SK-N-SH (cell line): Measurements from ENCODE around the gene CCDC88B. TPM values are rescaled to one million over a fixed set of nuclear protein-coding genes. Genes with fewer than 3 reads are reported as not detected.

Experiments
- CTCF ChIA-PET: fragments of 300-600, 350-600 bp; formaldehyde crosslinking; extraction: SDS; loops from one replicate; lab custom pipeline; 2021; lab: Yijun Ruan, JAX
- POLR2A ChIA-PET: fragments of 350-600 bp; sonication (Branson Sonifier 250); formaldehyde crosslinking; extraction: SDS; loops from one replicate; lab custom pipeline; 2020; ENCODE audit warnings: antibody characterized with exemption, inconsistent platforms; lab: Yijun Ruan, JAX
- DNase-seq: peaks from one replicate; pipeline ENCODE4 v3.0.0; 2012
- H2AFZ ChIP-seq: fragments of 200-600 bp; sonication (generic); 2 replicates; pipeline ENCODE4 v1.8.1; 2016; ENCODE audit warnings: antibody characterized with exemption, mild to moderate bottlenecking, low read depth
- H3F3A ChIP-seq: fragments of 200-600 bp; sonication (generic); replicated peaks from 2 replicates; pipeline ENCODE3; 2016; ENCODE audit warnings: antibody characterized with exemption, mild to moderate bottlenecking; ENCODE audit not compliant: insufficient read depth
- H3K27ac ChIP-seq, 2 experiments: fragments of 200-500 bp in 1 of 2; fragments of 200-600 bp in 1 of 2; sonication (Bioruptor generic) in 1 of 2; sonication (generic), shearing (Covaris generic) in 1 of 2; 2 replicates each; pipeline versions ENCODE4 v1.5.1 to v1.6.1; 2014 to 2016; ENCODE audit warnings: low read depth in 2 of 2, inconsistent platforms in 1 of 2, low read length in 1 of 2, mild to moderate bottlenecking in 1 of 2, mixed read lengths in 1 of 2
- H3K27me3 ChIP-seq: fragments of 200-600 bp; sonication (generic), shearing (Covaris generic); 2 replicates; pipeline ENCODE4 v1.6.1; 2016; ENCODE audit warnings: mixed run types; ENCODE audit not compliant: insufficient read depth
- H3K36me3 ChIP-seq, 2 experiments: fragments of 200-500 bp in 1 of 2; fragments of 200-600 bp in 1 of 2; sonication (Bioruptor generic) in 1 of 2; sonication (generic) in 1 of 2; replicated peaks in 1 of 2; 2 replicates each; pipeline versions ENCODE3 to v1.5.1; 2014 to 2016; ENCODE audit warnings: low read length in 1 of 2, mild to moderate bottlenecking in 1 of 2; ENCODE audit not compliant: insufficient read depth in 2 of 2, control insufficient read depth in 1 of 2
- H3K4me1 ChIP-seq, 2 experiments: fragments of 200-500 bp in 1 of 2; fragments of 200-600 bp in 1 of 2; sonication (Bioruptor generic) in 1 of 2; sonication (generic), shearing (Covaris generic) in 1 of 2; 2 replicates each; pipeline versions ENCODE4 v1.5.1 to v1.6.1; 2014 to 2016; ENCODE audit warnings: low read depth in 1 of 2, low read length in 1 of 2, mixed run types in 1 of 2; ENCODE audit not compliant: insufficient read depth in 2 of 2, control insufficient read depth in 1 of 2
- H3K4me2 ChIP-seq: fragments of 200-600 bp; sonication (generic), shearing (Covaris generic); 2 replicates; pipeline ENCODE4 v1.6.1; 2017; ENCODE audit warnings: mixed run types
- H3K4me3 ChIP-seq, 2 experiments: fragments of 200-500 bp in 1 of 2; fragments of 200-600 bp in 1 of 2; sonication (Bioruptor generic) in 1 of 2; sonication (generic), shearing (Covaris generic) in 1 of 2; 2 replicates each; pipeline versions ENCODE4 v1.5.1 to v1.8.1; 2014 to 2016; ENCODE audit warnings: low read depth in 2 of 2, inconsistent platforms in 1 of 2, low read length in 1 of 2, mild to moderate bottlenecking in 1 of 2, mixed read lengths in 1 of 2, moderate library complexity in 1 of 2
- H3K79me2 ChIP-seq: fragments of 200-600 bp; sonication (generic); 2 replicates; pipeline ENCODE4 v1.8.1; 2017; ENCODE audit warnings: mild to moderate bottlenecking; ENCODE audit not compliant: insufficient read depth
- H3K9ac ChIP-seq: fragments of 200-600 bp; sonication (generic); 2 replicates; pipeline ENCODE4 v1.6.1; 2017; ENCODE audit warnings: mixed run types
- H3K9me2 ChIP-seq: fragments of 200-600 bp; sonication (generic); 2 replicates; pipeline ENCODE4 v1.6.1; 2017; ENCODE audit warnings: mixed run types
- H3K9me3 ChIP-seq: fragments of 200-600 bp; sonication (generic); 2 replicates; pipeline ENCODE4 v1.6.1; 2017; ENCODE audit warnings: mixed run types, mild to moderate bottlenecking, moderate library complexity
- H4K20me1 ChIP-seq: fragments of 200-600 bp; sonication (generic); 2 replicates; pipeline ENCODE4 v1.6.1; 2017; ENCODE audit warnings: mild to moderate bottlenecking, mixed run types; ENCODE audit not compliant: insufficient read depth
- CHD2 ChIP-seq: fragments of 150-350 bp; IDR thresholded peaks from 2 replicates; pipeline ENCODE4 v1.6.1; 2018; ENCODE audit warnings: low read length; ENCODE audit not compliant: partially characterized antibody
- EZH2phosphoT487 ChIP-seq: fragments of 200-600 bp; sonication (generic); IDR thresholded peaks from 2 replicates; pipeline ENCODE4 v1.6.1; 2017; ENCODE audit warnings: low read depth, mixed run types, mild to moderate bottlenecking, antibody characterized with exemption, moderate library complexity, borderline replicate concordance
- FOXJ3 ChIP-seq: sonication (generic); formaldehyde crosslinking; IDR thresholded peaks from 2 replicates; pipeline ENCODE4 v1.5.1; 2020; ENCODE audit warnings: mild to moderate bottlenecking, missing genetic modification reagents
- FOXM1 ChIP-seq: IDR thresholded peaks from 2 replicates; pipeline ENCODE4 v1.4.0; 2012; ENCODE audit warnings: low read depth, mild to moderate bottlenecking
- GABPA ChIP-seq: IDR thresholded peaks from 2 replicates; pipeline ENCODE4 v1.4.0; 2012; ENCODE audit warnings: low read depth, mild to moderate bottlenecking
- IRF3 ChIP-seq: fragments of 150-350 bp; IDR thresholded peaks from 2 replicates; pipeline ENCODE4 v1.6.1; 2016; ENCODE audit warnings: mild to moderate bottlenecking, low read depth, low read length
- MAX ChIP-seq: IDR thresholded peaks from 2 replicates; pipeline ENCODE4 v1.4.0; 2012; ENCODE audit warnings: low read depth
- MXI1 ChIP-seq: IDR thresholded peaks from 2 replicates; pipeline ENCODE4 v1.6.1; 2012; ENCODE audit warnings: mild to moderate bottlenecking, low read depth, low read length, improper control_type of control experiment
- NFIC ChIP-seq: IDR thresholded peaks from 2 replicates; pipeline ENCODE4 v1.4.0; 2012; ENCODE audit warnings: borderline replicate concordance
- POLR2AphosphoS5 ChIP-seq: IDR thresholded peaks from 2 replicates; pipeline ENCODE4 v1.6.1; 2012; ENCODE audit warnings: low read depth, low read length
- RCOR1 ChIP-seq: fragments of 150-350 bp; IDR thresholded peaks from 2 replicates; pipeline ENCODE4 v1.6.1; 2017; ENCODE audit warnings: antibody characterized with exemption, low read length
- WGBS: methylation state at CpG from one replicate; pipeline ENCODE4 v1.1.6; 2017; ENCODE audit warnings: low lambda C conversion rate; 5-methylcytosine and 5-hydroxymethylcytosine counted together
- polyA plus RNA-seq, 3 experiments: library from polyadenylated mRNA; depleted of rRNA; stranded (reverse); fragments of >200 nt; gene quantifications; 2 replicates each; pipeline ENCODE4 v1.2.3, GENCODE V29; 2012
- TF ChIP-seq, protein P1 (sequence below): IDR thresholded peaks from 2 replicates; pipeline ENCODE4 v1.4.0; 2012; ENCODE audit warnings: low read depth, borderline replicate concordance
- TF ChIP-seq, protein P2 (sequence below): IDR thresholded peaks from 2 replicates; pipeline ENCODE4 v1.6.1; 2012; ENCODE audit warnings: mild to moderate bottlenecking, low read depth, low read length, moderate library complexity
- TF ChIP-seq, protein P3 (sequence below): fragments of 150-350 bp; IDR thresholded peaks from 2 replicates; pipeline ENCODE4 v1.6.1; 2017; ENCODE audit warnings: antibody characterized with exemption, low read length, low read depth, borderline replicate concordance

CCDC88B gene
- polyA plus RNA-seq, 1 of the 3 experiments (the other 2 are of a cell fraction): 3.4 TPM

GRCh38 chr11:64322925-64323260 is 17.1 kb upstream of the CCDC88B start:
- H3K36me3 ChIP-seq: peaks cover 0 to 10% of the 10 kb centered on the region in 2 experiments
- peaks cover 0 to 9% of the 10 kb centered on the region in 2 experiments; a peak in 1 of 4 replicates for H3K4me1 ChIP-seq
- no peak overlapping the region for H2AFZ ChIP-seq
- TF ChIP-seq NFIC (no peak), IRF3 (no peak), RCOR1 (no peak), POLR2AphosphoS5 (no peak), EZH2phosphoT487 (no peak), MAX (no peak)
- DNase-seq: no peak
- no peak overlapping the region for H3K4me3 ChIP-seq
- 98% methylated on average over 6 of the region's 7 CpGs for WGBS
- H3K4me2 ChIP-seq: no peak overlapping the region
- no peak overlapping the region for H3K27ac ChIP-seq
- ChIA-PET POLR2A (interaction anchor here (1.5 kb wide), 1 partner anchor 18 kb away, joined by 4 read pairs; the partner anchor contains the start of gene ESRRA), CTCF (interaction anchor here (0.9 to 1.4 kb wide), 3 partner anchors 9 to 33 kb away, joined by 3 to 4 read pairs (median 3); no protein-coding TSS in a partner anchor)
- peaks cover 4% of the 10 kb centered on the region for H3F3A ChIP-seq
- H3K79me2 ChIP-seq: peaks cover 26% of the 10 kb centered on the region
- no peaks in the 10 kb centered on the region for H3K9me2 ChIP-seq
- no peaks in the 10 kb centered on the region for H3K9me3 ChIP-seq
- no peaks in the 10 kb centered on the region for H4K20me1 ChIP-seq
- no peaks in the 10 kb centered on the region for H3K27me3 ChIP-seq
- H3K9ac ChIP-seq: no peak overlapping the region

DNA sequence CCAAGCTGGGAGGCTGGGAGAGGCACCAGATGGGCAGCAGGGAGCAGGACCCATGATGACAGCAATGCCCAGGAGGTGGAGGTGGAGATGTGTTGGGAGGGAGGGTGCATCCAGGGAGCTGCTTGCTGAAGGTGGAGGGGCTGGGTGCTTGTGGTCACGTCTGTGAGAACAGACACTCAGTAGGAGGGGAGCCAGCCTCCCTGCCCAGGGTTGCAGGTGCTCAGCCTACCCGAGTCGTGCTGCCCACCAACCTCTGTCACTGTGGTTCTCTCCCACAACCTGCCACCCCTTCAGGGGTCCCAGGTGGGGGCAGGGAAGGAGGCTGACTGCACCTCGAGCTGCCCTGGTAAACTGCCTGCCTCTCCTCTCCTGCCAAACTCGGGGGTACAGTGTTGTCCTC is 16.6 kb upstream of the CCDC88B start:
- no peak overlapping the region for H2AFZ ChIP-seq
- no peaks in the 10 kb centered on the region for H3K27me3 ChIP-seq
- CTCF ChIA-PET: interaction anchor here (0.9 to 1.4 kb wide), 6 partner anchors 8 to 125 kb away, joined by 3 to 5 read pairs (median 3); no protein-coding TSS in a partner anchor

More for the DNA sequence above, 16.6 kb upstream of the CCDC88B start:
- POLR2A ChIA-PET: interaction anchor here (1.5 kb wide), 1 partner anchor 19 kb away, joined by 4 read pairs; the partner anchor contains the start of gene ESRRA
- Histone ChIP-seq H3K79me2 (peaks cover 22% of the 10 kb centered on the region), H3K36me3 (peaks cover 0 to 10% of the 10 kb centered on the region in 2 experiments), H3F3A (peaks cover 7% of the 10 kb centered on the region), H3K4me2 (no peak overlapping the region), H3K4me1 (peaks cover 0 to 9% of the 10 kb centered on the region in 2 experiments; a peak in 1 of 4 replicates), H3K9me2 (no peaks in the 10 kb centered on the region), H3K27ac (no peak overlapping the region), H3K9ac (no peak overlapping the region), H4K20me1 (no peaks in the 10 kb centered on the region)
- 86% methylated on average over 5 of the region's 5 CpGs for WGBS
- DNase-seq: no peak
- TF ChIP-seq CHD2: no peak
- no peak for TF ChIP-seq IRF3
- TF ChIP-seq, protein P1, sequence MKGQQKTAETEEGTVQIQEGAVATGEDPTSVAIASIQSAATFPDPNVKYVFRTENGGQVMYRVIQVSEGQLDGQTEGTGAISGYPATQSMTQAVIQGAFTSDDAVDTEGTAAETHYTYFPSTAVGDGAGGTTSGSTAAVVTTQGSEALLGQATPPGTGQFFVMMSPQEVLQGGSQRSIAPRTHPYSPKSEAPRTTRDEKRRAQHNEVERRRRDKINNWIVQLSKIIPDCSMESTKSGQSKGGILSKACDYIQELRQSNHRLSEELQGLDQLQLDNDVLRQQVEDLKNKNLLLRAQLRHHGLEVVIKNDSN: no peak
- no peak for TF ChIP-seq MXI1
- no peak for TF ChIP-seq FOXM1
- no peak for TF ChIP-seq FOXJ3 (CRISPR knock-in tag)
- TF ChIP-seq, protein P2, sequence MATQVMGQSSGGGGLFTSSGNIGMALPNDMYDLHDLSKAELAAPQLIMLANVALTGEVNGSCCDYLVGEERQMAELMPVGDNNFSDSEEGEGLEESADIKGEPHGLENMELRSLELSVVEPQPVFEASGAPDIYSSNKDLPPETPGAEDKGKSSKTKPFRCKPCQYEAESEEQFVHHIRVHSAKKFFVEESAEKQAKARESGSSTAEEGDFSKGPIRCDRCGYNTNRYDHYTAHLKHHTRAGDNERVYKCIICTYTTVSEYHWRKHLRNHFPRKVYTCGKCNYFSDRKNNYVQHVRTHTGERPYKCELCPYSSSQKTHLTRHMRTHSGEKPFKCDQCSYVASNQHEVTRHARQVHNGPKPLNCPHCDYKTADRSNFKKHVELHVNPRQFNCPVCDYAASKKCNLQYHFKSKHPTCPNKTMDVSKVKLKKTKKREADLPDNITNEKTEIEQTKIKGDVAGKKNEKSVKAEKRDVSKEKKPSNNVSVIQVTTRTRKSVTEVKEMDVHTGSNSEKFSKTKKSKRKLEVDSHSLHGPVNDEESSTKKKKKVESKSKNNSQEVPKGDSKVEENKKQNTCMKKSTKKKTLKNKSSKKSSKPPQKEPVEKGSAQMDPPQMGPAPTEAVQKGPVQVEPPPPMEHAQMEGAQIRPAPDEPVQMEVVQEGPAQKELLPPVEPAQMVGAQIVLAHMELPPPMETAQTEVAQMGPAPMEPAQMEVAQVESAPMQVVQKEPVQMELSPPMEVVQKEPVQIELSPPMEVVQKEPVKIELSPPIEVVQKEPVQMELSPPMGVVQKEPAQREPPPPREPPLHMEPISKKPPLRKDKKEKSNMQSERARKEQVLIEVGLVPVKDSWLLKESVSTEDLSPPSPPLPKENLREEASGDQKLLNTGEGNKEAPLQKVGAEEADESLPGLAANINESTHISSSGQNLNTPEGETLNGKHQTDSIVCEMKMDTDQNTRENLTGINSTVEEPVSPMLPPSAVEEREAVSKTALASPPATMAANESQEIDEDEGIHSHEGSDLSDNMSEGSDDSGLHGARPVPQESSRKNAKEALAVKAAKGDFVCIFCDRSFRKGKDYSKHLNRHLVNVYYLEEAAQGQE: no peak
- TF ChIP-seq, protein P3, sequence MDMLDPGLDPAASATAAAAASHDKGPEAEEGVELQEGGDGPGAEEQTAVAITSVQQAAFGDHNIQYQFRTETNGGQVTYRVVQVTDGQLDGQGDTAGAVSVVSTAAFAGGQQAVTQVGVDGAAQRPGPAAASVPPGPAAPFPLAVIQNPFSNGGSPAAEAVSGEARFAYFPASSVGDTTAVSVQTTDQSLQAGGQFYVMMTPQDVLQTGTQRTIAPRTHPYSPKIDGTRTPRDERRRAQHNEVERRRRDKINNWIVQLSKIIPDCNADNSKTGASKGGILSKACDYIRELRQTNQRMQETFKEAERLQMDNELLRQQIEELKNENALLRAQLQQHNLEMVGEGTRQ: no peak
- TF ChIP-seq GABPA: no peak
- TF ChIP-seq, all 33 proteins: peak for 0
- Histone ChIP-seq H3K9me3 (no peaks in the 10 kb centered on the region), H3K4me3 (no peak overlapping the region)
